WERI-Rb-1 (cell line): ENCODE data around the gene LRTM2.

Experiments used
- DNase-seq: peaks from one replicate; pipeline ENCODE4 v3.0.0-alpha.2; 2020
- H3K27ac ChIP-seq: fragments of 250-450 bp; sonication (Bioruptor Pico); 2 replicates; pipeline ENCODE4 v1.5.1; 2020; ENCODE audit warnings: mild to moderate bottlenecking, moderate library complexity
- H3K27me3 ChIP-seq: fragments of 250-450 bp; sonication (Bioruptor Pico); 2 replicates; pipeline ENCODE4 v1.5.1; 2021; ENCODE audit warnings: mild to moderate bottlenecking, low read depth, moderate library complexity; ENCODE audit not compliant: insufficient read depth, severe bottlenecking
- H3K36me3 ChIP-seq: fragments of 250-450 bp; sonication (Bioruptor Pico); 2 replicates; pipeline ENCODE4 v1.5.1; 2020; ENCODE audit warnings: mild to moderate bottlenecking, moderate library complexity
- H3K4me3 ChIP-seq: 2 replicates; pipeline ENCODE4 v1.5.1; 2011; ENCODE audit warnings: low read depth, mild to moderate bottlenecking, control low read depth, low read length
- H3K9me3 ChIP-seq: fragments of 250-450 bp; sonication (Bioruptor Pico); 2 replicates; pipeline ENCODE4 v1.5.1; 2021; ENCODE audit warnings: mild to moderate bottlenecking, moderate library complexity; ENCODE audit not compliant: severe bottlenecking
- CTCF ChIP-seq: IDR thresholded peaks from 2 replicates; pipeline ENCODE4 v1.5.1; 2011; ENCODE audit warnings: low read depth, mild to moderate bottlenecking, control low read depth, inconsistent platforms, low read length

The LRTM2 gene

GRCh38 chr12:1834186-1834925 is 14.0 kb downstream of the LRTM2 start:
- no peak overlapping the region for H3K27ac ChIP-seq
- no peak for DNase-seq
- no peak overlapping the region for H3K4me3 ChIP-seq
- H3K36me3 ChIP-seq: no peaks in the 10 kb centered on the region
- no peak for TF ChIP-seq CTCF
- H3K27me3 ChIP-seq: no peaks in the 10 kb centered on the region
- no peaks in the 10 kb centered on the region for H3K9me3 ChIP-seq

GRCh38 chr12:1835211-1836131 is 15.1 kb downstream of the LRTM2 start:
- no peak for DNase-seq
- H3K27me3 ChIP-seq: no peaks in the 10 kb centered on the region
- no peak overlapping the region for H3K4me3 ChIP-seq
- TF ChIP-seq CTCF: no peak
- H3K36me3 ChIP-seq: no peaks in the 10 kb centered on the region
- H3K27ac ChIP-seq: no peak overlapping the region
- no peaks in the 10 kb centered on the region for H3K9me3 ChIP-seq

GRCh38 chr12:1836241-1836803 is 16.0 kb downstream of the LRTM2 start:
- Histone ChIP-seq H3K4me3 (no peak overlapping the region), H3K36me3 (no peaks in the 10 kb centered on the region), H3K9me3 (no peaks in the 10 kb centered on the region), H3K27ac (no peak overlapping the region; the same call in 1 of the 2 replicates), H3K27me3 (no peaks in the 10 kb centered on the region)
- no peak for TF ChIP-seq CTCF
- no peak for DNase-seq

GRCh38 chr12:1836854-1837421 is 16.6 kb downstream of the LRTM2 start:
- no peak overlapping the region for H3K4me3 ChIP-seq
- no peak for DNase-seq

More at GRCh38 chr12:1836854-1837421, 16.6 kb downstream of the LRTM2 start:
- no peak for TF ChIP-seq CTCF
- Histone ChIP-seq H3K27me3 (no peaks in the 10 kb centered on the region), H3K27ac (no peak overlapping the region; the same call in 1 of the 2 replicates), H3K36me3 (no peaks in the 10 kb centered on the region), H3K9me3 (no peaks in the 10 kb centered on the region)
